ENCODE data around the gene PTPRN2. TPM values are rescaled to one million over a fixed set of nuclear protein-coding genes. Genes with fewer than 3 reads are reported as not detected.

Gene PTPRN2
- total RNA-seq, 5 donors from 2014 or later (not counting 1 experiment from before 2014, with no cell fraction given): 0.60 to 1.7 (median 0.82) TPM

GRCh38 chr7:157964521-157964920, 623.1 kb downstream of the PTPRN2 start:
- Mint-ChIP-seq H3K27me3 (peaks cover 9 to 11% of the 10 kb centered on the region in 2 donors), H3K27ac (no peak overlapping the region), H3K4me3 (no peak overlapping the region), H3K4me1 (no peaks in the 10 kb centered on the region), H3K36me3 (no peaks in the 10 kb centered on the region), H3K9me3 (peaks cover 0 to 4% (median 0%) of the 10 kb centered on the region in 3 donors)
- H3K4me1 ChIP-seq (ENCODE audit: control insufficient read depth in 1 of 2, extremely low read depth in 1 of 2, insufficient read depth in 2 of 2, low read length in 2 of 2): no peaks in the 10 kb centered on the region
- H3K9me3 ChIP-seq: no peaks in the 10 kb centered on the region
- 94% methylated on average over 5 of the region's 8 CpGs for WGBS (ENCODE audit: insufficient coverage)
- no peaks in the 10 kb centered on the region for H3K36me3 ChIP-seq (ENCODE audit: control insufficient read depth in 2 of 2, extremely low read depth in 1 of 2, insufficient read depth in 1 of 2, low read length in 1 of 2)
- peaks cover 2 to 13% of the 10 kb centered on the region in 2 experiments for H3K27me3 ChIP-seq (replicated peaks in 1 of 2; ENCODE audit: control insufficient read depth in 2 of 2, extremely low read depth in 1 of 2, insufficient read depth in 2 of 2, low read length in 1 of 2)
- ATAC-seq (replicated peaks in 1 of 4) (no peak), DNase-seq (no peak)
- H3K27ac ChIP-seq (ENCODE audit: low read length): no peak overlapping the region
- ChIA-PET POLR2A (no interaction called here), CTCF (no interaction called here)
- no peak overlapping the region for H3K4me3 ChIP-seq (ENCODE audit: control insufficient read depth in 1 of 2, extremely low read depth in 1 of 2, low read length in 1 of 2)

GRCh38 chr7:157964016-157964415, 623.6 kb downstream of the PTPRN2 start:
- Histone ChIP-seq H3K4me3 (ENCODE audit: control insufficient read depth in 1 of 2, extremely low read depth in 1 of 2, low read length in 1 of 2) (no peak overlapping the region), H3K27me3 (replicated peaks in 1 of 2; ENCODE audit: control insufficient read depth in 2 of 2, extremely low read depth in 1 of 2, insufficient read depth in 2 of 2, low read length in 1 of 2) (peaks cover 2 to 10% of the 10 kb centered on the region in 2 experiments), H3K4me1 (ENCODE audit: control insufficient read depth in 1 of 2, extremely low read depth in 1 of 2, insufficient read depth in 2 of 2, low read length in 2 of 2) (no peaks in the 10 kb centered on the region), H3K36me3 (ENCODE audit: control insufficient read depth in 2 of 2, extremely low read depth in 1 of 2, insufficient read depth in 1 of 2, low read length in 1 of 2) (no peaks in the 10 kb centered on the region), H3K9me3 (no peaks in the 10 kb centered on the region), H3K27ac (ENCODE audit: low read length) (no peak overlapping the region)
- H3K27ac Mint-ChIP-seq: no peak overlapping the region
- H3K9me3 Mint-ChIP-seq: peaks cover 0 to under 1% (median 0%) of the 10 kb centered on the region in 3 donors
- H3K4me3 Mint-ChIP-seq: no peak overlapping the region
- no CpG with 5 or more reads among the region's 8 CpGs for WGBS (ENCODE audit: insufficient coverage)
- ChIA-PET POLR2A (no interaction called here), CTCF (no interaction called here)
- ATAC-seq (replicated peaks in 1 of 4) (no peak), DNase-seq (no peak)
- peaks cover 11 to 14% of the 10 kb centered on the region in 2 donors for H3K27me3 Mint-ChIP-seq
- H3K36me3 Mint-ChIP-seq: no peaks in the 10 kb centered on the region
- no peaks in the 10 kb centered on the region for H3K4me1 Mint-ChIP-seq

- H3K4me3 Mint-ChIP-seq: no peak overlapping the region
- ChIA-PET POLR2A (no interaction called here), CTCF (no interaction called here)
- ATAC-seq (replicated peaks in 1 of 4) (no peak), DNase-seq (no peak)
- Histone ChIP-seq H3K4me1 (ENCODE audit: control insufficient read depth in 1 of 2, extremely low read depth in 1 of 2, insufficient read depth in 2 of 2, low read length in 2 of 2) (no peaks in the 10 kb centered on the region), H3K27me3 (replicated peaks in 1 of 2; ENCODE audit: control insufficient read depth in 2 of 2, extremely low read depth in 1 of 2, insufficient read depth in 2 of 2, low read length in 1 of 2) (peaks cover 2 to 10% of the 10 kb centered on the region in 2 experiments), H3K9me3 (no peaks in the 10 kb centered on the region), H3K4me3 (ENCODE audit: control insufficient read depth in 1 of 2, extremely low read depth in 1 of 2, low read length in 1 of 2) (no peak overlapping the region), H3K27ac (ENCODE audit: low read length) (no peak overlapping the region), H3K36me3 (ENCODE audit: control insufficient read depth in 2 of 2, extremely low read depth in 1 of 2, insufficient read depth in 1 of 2, low read length in 1 of 2) (no peaks in the 10 kb centered on the region)
- H3K9me3 Mint-ChIP-seq: no peaks in the 10 kb centered on the region
- H3K36me3 Mint-ChIP-seq: no peaks in the 10 kb centered on the region
- no peak overlapping the region for H3K27ac Mint-ChIP-seq
- WGBS (ENCODE audit: insufficient coverage): 78% methylated on average over 4 of the region's 9 CpGs
- no peaks in the 10 kb centered on the region for H3K4me1 Mint-ChIP-seq
- peaks cover 11 to 15% of the 10 kb centered on the region in 2 donors for H3K27me3 Mint-ChIP-seq
These were observed 624.1 kb downstream of the PTPRN2 start for GRCh38 chr7:157963526-157963925.

GRCh38 chr7:157962458-157963306, 624.9 kb downstream of the PTPRN2 start:
- Histone ChIP-seq H3K9me3 (no peaks in the 10 kb centered on the region), H3K4me1 (ENCODE audit: control insufficient read depth in 1 of 2, extremely low read depth in 1 of 2, insufficient read depth in 2 of 2, low read length in 2 of 2) (no peaks in the 10 kb centered on the region), H3K27me3 (replicated peaks in 1 of 2; ENCODE audit: control insufficient read depth in 2 of 2, extremely low read depth in 1 of 2, insufficient read depth in 2 of 2, low read length in 1 of 2) (peaks cover 2 to 10% of the 10 kb centered on the region in 2 experiments), H3K27ac (ENCODE audit: low read length) (no peak overlapping the region), H3K4me3 (ENCODE audit: control insufficient read depth in 1 of 2, extremely low read depth in 1 of 2, low read length in 1 of 2) (no peak overlapping the region), H3K36me3 (ENCODE audit: control insufficient read depth in 2 of 2, extremely low read depth in 1 of 2, insufficient read depth in 1 of 2, low read length in 1 of 2) (no peaks in the 10 kb centered on the region)
- ATAC-seq (replicated peaks in 1 of 4) (no peak), DNase-seq (no peak)
- no peaks in the 10 kb centered on the region for H3K4me1 Mint-ChIP-seq
- H3K36me3 Mint-ChIP-seq: no peaks in the 10 kb centered on the region
- WGBS (ENCODE audit: insufficient coverage): 83% methylated on average over 11 of the region's 15 CpGs
- CTCF ChIA-PET: no interaction called here
- H3K27ac Mint-ChIP-seq: no peak overlapping the region
- H3K9me3 Mint-ChIP-seq: no peaks in the 10 kb centered on the region
- no peak overlapping the region for H3K4me3 Mint-ChIP-seq
- POLR2A ChIA-PET: no interaction called here
- peaks cover 11 to 21% of the 10 kb centered on the region in 2 donors for H3K27me3 Mint-ChIP-seq

GRCh38 chr7:157961731-157962457, 625.7 kb downstream of the PTPRN2 start:
- WGBS (ENCODE audit: insufficient coverage): 56% methylated on average over 14 of the region's 29 CpGs
- ChIA-PET POLR2A (no interaction called here), CTCF (no interaction called here)
- Mint-ChIP-seq H3K36me3 (no peaks in the 10 kb centered on the region), H3K4me3 (no peak overlapping the region), H3K9me3 (no peaks in the 10 kb centered on the region), H3K4me1 (no peaks in the 10 kb centered on the region), H3K27ac (no peak overlapping the region), H3K27me3 (peaks cover 11 to 23% of the 10 kb centered on the region in 2 donors)
- Histone ChIP-seq H3K36me3 (ENCODE audit: control insufficient read depth in 2 of 2, extremely low read depth in 1 of 2, insufficient read depth in 1 of 2, low read length in 1 of 2) (no peaks in the 10 kb centered on the region), H3K4me1 (ENCODE audit: control insufficient read depth in 1 of 2, extremely low read depth in 1 of 2, insufficient read depth in 2 of 2, low read length in 2 of 2) (no peaks in the 10 kb centered on the region), H3K27ac (ENCODE audit: low read length) (no peak overlapping the region), H3K27me3 (replicated peaks in 1 of 2; ENCODE audit: control insufficient read depth in 2 of 2, extremely low read depth in 1 of 2, insufficient read depth in 2 of 2, low read length in 1 of 2) (peaks cover 2 to 6% of the 10 kb centered on the region in 2 experiments), H3K9me3 (no peaks in the 10 kb centered on the region), H3K4me3 (ENCODE audit: control insufficient read depth in 1 of 2, extremely low read depth in 1 of 2, low read length in 1 of 2) (no peak overlapping the region)
- DNase-seq (no peak), ATAC-seq (replicated peaks in 1 of 4) (no peak)

- Mint-ChIP-seq H3K4me1 (no peaks in the 10 kb centered on the region), H3K4me3 (no peak overlapping the region), H3K27me3 (peaks cover 18 to 33% of the 10 kb centered on the region in 2 donors), H3K9me3 (no peaks in the 10 kb centered on the region), H3K36me3 (no peaks in the 10 kb centered on the region), H3K27ac (no peak overlapping the region)
- CTCF ChIA-PET: no interaction called here
- H3K27ac ChIP-seq (ENCODE audit: low read length): no peak overlapping the region
- peaks cover 2 to 27% of the 10 kb centered on the region in 2 experiments for H3K27me3 ChIP-seq (replicated peaks in 1 of 2; ENCODE audit: control insufficient read depth in 2 of 2, extremely low read depth in 1 of 2, insufficient read depth in 2 of 2, low read length in 1 of 2)
- no peak for ATAC-seq (replicated peaks in 1 of 4)
- H3K4me3 ChIP-seq (ENCODE audit: control insufficient read depth in 1 of 2, extremely low read depth in 1 of 2, low read length in 1 of 2): no peak overlapping the region
- DNase-seq: no peak
- H3K9me3 ChIP-seq: no peaks in the 10 kb centered on the region
- H3K36me3 ChIP-seq (ENCODE audit: control insufficient read depth in 2 of 2, extremely low read depth in 1 of 2, insufficient read depth in 1 of 2, low read length in 1 of 2): no peaks in the 10 kb centered on the region
- no peaks in the 10 kb centered on the region for H3K4me1 ChIP-seq (ENCODE audit: control insufficient read depth in 1 of 2, extremely low read depth in 1 of 2, insufficient read depth in 2 of 2, low read length in 2 of 2)
- 90% methylated on average over 8 of the region's 13 CpGs for WGBS (ENCODE audit: insufficient coverage)
- POLR2A ChIA-PET: no interaction called here
These were observed 632.1 kb downstream of the PTPRN2 start for GRCh38 chr7:157955348-157955999.
